HG02870 (cell line): Measurements from ENCODE around the gene MTUS2.

Source experiments
- ATAC-seq: cut with Tn5 transposase; IDR thresholded peaks from one replicate; pipeline ENCODE4 v1.9.1; 2021; ENCODE audit warnings: mild to moderate bottlenecking, moderate library complexity; ENCODE audit not compliant: unreplicated experiment

The MTUS2 gene

DNA sequence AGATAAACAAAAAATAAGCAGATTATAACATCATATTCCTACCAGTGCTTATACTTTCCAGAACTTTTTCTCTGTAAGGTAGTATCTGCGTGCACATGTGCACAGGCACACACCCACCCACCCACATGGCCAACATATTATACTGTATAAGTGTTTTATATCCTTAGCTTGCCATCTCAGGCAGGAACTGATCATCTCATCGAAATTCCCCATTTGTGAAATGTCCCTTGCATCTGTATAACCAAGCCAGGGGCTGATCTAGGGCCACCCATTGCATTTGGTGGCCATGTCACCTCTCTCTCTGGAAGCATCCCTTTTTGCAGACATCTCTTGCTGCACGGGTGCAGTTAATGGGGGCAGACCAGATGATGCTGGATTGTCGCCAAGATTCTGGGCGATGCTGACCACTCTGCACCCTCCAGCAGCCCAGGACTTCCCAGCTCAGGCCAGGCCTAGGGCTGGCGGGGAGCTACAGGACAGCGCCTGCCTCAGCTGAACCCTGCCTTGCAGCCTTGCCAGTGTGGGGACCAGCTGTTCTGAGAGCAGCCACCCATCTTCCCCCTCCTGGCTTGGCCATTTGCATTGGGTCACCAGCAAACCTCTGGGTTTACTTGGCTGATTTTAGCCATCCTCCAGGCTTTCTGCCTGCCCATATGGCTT lies 679.5 kb downstream of the MTUS2 start:
- no peak for ATAC-seq

- ATAC-seq: no peak
Observed at GRCh38 chr13:29500386-29500785, 680.2 kb downstream of the MTUS2 start.

- ATAC-seq: no peak
Observed at GRCh38 chr13:29501674-29502073, 681.5 kb downstream of the MTUS2 start.

- ATAC-seq: no peak
Observed at GRCh38 chr13:29502391-29503008, 682.4 kb downstream of the MTUS2 start.

- ATAC-seq: no peak
Observed at GRCh38 chr13:29503041-29503837, 683.1 kb downstream of the MTUS2 start.

GRCh38 chr13:29504691-29505090 lies 684.6 kb downstream of the MTUS2 start:
- no peak for ATAC-seq

DNA sequence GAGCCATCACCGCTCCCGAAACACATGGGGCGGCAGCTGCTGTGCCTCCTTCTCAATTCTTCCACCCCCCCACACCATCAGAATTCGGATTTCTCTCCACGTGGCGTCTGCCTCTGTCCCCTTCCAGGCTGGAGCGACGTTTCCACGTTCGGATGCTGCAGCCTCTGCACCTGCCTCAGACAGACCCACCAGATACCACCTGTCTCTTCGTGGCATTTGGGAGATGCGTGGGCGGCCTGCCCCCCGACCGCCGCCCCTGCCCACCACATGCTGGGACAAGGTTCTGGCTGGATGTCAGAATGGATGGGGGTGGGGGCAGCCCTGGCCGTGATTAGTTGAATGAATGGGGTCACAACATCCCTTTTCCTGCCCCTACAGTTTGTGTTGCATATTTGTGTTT lies 685.4 kb downstream of the MTUS2 start:
- no peak for ATAC-seq

DNA sequence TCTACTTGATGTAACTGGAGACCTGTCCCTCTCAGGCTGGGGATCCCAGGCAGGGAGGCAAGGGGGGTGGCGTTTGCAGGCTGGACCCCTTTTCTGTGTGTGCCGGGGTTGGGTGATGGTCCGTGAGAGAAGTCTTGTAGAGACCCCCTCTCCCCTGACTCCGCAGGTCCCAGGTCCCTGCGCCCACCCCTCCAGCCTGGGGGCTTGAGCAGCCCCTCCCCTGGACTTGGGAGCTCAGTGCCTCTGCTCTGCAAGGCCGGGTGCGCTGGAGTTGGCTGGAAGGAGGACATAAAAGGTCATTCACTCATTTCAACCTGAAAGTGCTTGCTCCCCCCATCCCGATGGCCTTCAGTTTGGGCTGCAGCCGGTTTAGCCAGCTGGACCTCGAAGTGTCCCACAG lies 685.8 kb downstream of the MTUS2 start:
- no peak for ATAC-seq

DNA sequence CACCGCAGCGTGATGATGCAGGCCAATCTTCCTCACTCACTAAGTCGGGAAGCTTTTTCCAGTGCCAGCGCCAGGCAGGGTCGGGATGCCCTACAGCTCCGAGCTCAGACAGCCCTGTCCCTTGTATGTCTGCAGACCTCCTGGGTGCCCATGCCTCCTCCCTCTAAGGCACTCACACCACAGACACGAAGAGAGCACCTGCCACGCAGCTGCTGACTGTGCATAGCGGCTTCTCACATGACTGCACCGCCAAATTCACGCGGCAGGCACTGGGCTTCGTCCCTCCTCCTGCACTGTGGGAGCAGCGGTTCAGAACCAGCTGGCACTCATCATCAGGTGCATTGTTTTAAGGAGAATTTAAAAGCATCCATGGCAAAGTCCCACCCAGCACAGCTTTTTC lies 687.2 kb downstream of the MTUS2 start:
- ATAC-seq: no peak

DNA sequence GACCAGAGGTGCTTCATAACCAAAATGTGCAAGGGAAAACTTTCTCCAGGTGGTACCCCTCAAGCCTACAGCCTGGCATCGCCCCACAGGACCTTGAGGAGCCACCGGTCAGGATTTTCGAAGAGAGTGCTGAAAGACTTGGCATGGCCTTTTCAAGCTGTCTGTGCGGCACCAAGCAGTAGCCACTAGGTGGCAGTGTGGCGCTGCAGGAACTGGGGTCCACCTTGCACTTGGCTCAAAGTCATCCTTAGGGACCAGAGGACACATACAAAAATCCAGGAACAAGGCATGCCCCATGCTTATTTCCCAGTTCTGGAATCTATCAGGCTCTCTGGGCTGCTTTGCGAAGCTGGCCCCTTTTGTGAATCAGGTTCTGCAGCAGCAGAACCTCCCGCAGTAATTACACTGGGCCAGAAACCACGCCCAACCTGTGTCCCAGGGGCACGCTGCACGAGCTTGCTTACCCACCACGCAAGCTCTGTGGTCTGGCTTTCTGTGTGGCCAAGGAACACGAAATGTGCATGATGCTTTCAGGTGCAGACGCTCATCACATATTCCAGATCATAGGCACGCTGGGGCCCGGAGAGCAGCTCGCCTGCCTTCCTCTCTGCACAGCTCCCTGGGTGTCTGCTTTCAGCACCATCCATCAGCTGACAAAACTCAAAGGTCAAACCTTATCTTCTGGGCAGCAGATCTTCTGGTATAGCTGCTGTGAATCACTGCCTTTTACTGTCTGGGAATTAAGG lies 688.2 kb downstream of the MTUS2 start:
- peak; percentile 57 for ATAC-seq

GRCh38 chr13:29508876-29509252 lies 688.7 kb downstream of the MTUS2 start:
- no peak for ATAC-seq

DNA sequence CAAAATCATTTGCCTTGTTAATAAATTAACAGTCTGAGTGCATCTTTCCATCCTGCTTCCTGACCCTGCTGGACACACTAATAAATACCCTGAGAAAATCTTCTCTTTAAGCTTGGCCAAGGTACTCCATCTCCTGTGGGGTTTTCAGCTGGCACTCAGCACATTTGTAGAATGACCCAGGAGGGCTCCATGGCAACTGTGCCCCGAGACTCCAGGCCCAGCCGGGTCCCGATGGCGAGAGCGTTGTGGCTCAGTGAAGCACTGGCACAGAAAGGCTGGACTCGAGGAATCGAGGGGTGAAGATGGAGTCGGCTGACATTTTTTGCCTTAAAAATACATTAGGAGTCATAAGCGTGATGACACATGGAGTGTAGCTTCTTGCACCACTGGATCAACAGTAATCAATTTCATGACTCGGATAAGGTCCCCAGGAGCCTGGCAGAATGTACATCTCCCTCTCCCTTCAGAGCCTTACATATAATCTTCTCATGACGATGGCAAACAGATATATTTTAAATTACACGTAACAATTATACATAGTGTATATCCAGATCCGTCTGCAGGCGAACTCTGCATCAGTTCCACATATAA lies 690.0 kb downstream of the MTUS2 start:
- ATAC-seq: no peak

GRCh38 chr13:29510651-29511084 lies 690.5 kb downstream of the MTUS2 start:
- ATAC-seq: no peak

DNA sequence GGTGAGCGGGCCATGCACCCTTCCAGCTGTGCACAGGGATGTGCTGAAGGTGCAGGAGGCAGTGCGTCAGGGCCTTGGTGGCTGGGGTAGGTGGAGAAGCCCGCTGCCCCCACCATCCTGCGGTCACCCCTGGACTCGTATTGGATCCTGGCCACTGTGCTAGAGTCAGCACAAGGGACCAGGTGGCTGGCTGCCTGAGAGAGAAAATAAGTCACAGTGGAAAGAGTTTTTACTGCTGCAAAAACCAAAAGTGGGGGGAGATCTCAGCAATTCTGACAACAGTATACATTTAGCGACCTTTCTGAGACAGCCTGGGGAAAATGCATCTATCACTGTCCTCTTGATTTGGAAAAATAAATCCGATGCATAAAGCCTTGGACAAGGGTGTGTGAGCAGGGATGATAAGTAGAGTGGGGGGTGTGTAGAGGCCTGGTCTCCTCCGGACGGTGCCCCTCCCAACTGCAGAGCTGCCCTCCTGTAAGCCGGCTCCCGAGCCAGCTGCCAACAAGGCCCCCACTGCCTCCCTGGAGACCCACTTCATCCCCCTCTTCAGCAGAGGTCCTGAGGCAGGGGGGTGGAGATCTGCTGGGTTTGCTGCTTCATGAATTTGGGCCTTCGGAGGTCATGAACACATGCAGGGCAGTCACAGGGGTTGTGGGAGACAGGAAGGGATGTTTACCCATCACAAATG lies 691.1 kb downstream of the MTUS2 start:
- no peak for ATAC-seq

GRCh38 chr13:29511980-29512379 lies 691.8 kb downstream of the MTUS2 start:
- no peak for ATAC-seq

DNA sequence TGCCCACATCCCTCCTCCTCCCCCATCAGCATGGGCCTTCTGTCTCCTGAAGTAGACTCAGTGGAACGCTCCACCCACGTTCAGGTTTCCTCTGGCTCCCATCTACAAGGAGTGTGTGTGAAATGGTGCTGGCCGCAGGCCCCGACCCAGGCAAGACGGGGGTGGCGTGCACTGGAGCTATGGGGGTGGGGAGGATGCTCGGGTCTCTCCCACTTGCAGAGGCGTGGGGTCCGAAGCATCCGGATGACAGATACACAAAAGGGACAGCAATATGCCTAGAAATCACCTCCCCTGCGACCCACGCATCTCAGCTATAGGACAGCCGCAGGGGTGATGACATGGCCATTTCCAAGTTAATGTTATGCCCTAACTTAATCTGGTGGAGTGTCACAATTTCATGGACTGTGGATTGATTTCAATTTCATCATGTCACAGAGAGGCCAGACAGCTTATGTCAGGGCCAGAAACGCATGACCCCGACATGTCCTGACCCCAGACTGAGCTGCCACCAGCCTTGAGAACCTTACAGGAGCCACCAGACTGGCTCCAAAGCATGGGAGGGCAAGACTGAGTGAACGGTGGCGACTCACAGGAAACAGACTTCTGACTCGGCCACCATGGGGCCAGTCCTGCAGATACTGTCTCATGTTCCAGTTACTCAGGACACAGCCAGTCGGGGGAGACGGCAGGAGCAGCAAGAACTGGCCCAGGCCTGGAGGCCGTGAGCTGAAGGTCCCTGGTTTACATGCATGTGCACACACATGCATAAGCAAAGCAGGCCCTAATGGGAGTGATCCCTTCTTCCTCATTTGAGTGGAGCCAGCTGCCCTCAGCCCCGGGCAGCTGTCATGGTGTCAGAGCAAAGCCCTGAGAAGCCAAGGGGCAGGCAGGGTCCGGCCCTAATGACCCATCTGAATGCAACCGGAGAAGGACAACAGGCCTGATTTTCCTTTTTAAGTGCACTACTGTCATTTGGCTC lies 693.2 kb downstream of the MTUS2 start:
- no peak for ATAC-seq

GRCh38 chr13:29513981-29514719 lies 694.0 kb downstream of the MTUS2 start:
- ATAC-seq: no peak

DNA sequence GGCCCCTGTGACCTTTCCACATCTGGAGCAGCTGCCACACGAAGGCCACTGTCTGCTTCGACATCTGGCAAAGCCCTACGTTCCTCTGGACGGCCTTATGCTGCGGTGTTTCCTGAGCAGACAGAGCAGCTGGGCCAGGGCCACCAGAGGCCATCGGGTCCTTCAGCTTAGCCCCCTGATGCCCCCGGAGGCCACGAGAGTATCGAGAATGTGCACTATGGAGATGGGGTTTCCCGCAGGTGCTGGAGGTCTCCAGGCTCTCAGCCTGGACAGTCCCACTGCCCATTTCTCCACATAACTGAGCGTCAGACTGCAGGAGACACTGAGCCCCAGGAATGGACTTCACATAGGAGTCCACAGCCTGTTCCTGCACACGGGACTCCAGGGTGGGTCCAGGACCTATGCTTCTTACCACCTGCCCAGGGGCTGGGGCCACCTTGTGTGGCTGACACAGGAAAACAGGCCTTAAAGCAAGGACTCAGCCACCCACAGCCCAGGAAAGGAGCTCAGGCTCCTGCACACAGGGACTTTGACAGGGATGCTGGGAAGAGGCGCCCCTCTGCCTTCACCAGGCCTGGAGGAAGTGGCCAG lies 694.7 kb downstream of the MTUS2 start:
- ATAC-seq: no peak
